AG09319 (cell line): ENCODE data around the gene LYPD6.
"Not testable (repeated sequence)": the region's sequence is repeated elsewhere in the genome, so short reads cannot be mapped to it uniquely, and the experiment has no call there.

Experiments used
- DNase-seq: peaks from one replicate; pipeline ENCODE4 v3.0.0-alpha.2; 2010; ENCODE audit warnings: low read depth; ENCODE audit errors: extremely low read depth
- CTCF ChIP-seq: IDR thresholded peaks from 2 replicates; pipeline ENCODE4 v1.5.1; 2011; ENCODE audit warnings: low read depth, mild to moderate bottlenecking, inconsistent platforms, low read length, moderate library complexity

The LYPD6 gene

GRCh38 chr2:149312039-149312438, 18.3 kb upstream of the LYPD6 start:
- no peak for DNase-seq
- TF ChIP-seq CTCF, result no peak

GRCh38 chr2:149313512-149313972, 16.8 kb upstream of the LYPD6 start:
- peak; percentile 74 for TF ChIP-seq CTCF
- no peak for DNase-seq

- no peak for TF ChIP-seq CTCF
- DNase-seq, result no peak
Measured at GRCh38 chr2:149314687-149315086, 15.7 kb upstream of the LYPD6 start.

GRCh38 chr2:149315461-149315860, 14.9 kb upstream of the LYPD6 start:
- no peak for TF ChIP-seq CTCF
- no peak for DNase-seq

- not testable (repeated sequence) for DNase-seq
Measured at GRCh38 chr2:149318566-149318965, 11.8 kb upstream of the LYPD6 start.

GRCh38 chr2:149320362-149320761, 10.0 kb upstream of the LYPD6 start:
- no peak for TF ChIP-seq CTCF
- DNase-seq, result no peak

- DNase-seq, result no peak
- TF ChIP-seq CTCF, result peak; percentile 26
Measured at GRCh38 chr2:149329068-149329467, 1.3 kb upstream of the LYPD6 start.

GRCh38 chr2:149329489-149330126, 779 bp upstream of the LYPD6 start:
- no peak; the same call in none of the 2 replicates for TF ChIP-seq CTCF
- DNase-seq, result peak; percentile 12
